Prostate gland (tissue), 2 donors: ENCODE results near the gene CLSTN1. TPM values are rescaled to one million over a fixed set of nuclear protein-coding genes. Genes with fewer than 3 reads are reported as not detected.
"Not testable (repeated sequence)": the region's sequence is repeated elsewhere in the genome, so short reads cannot be mapped to it uniquely, and the experiment has no call there.

Experiments used
- DNase-seq: peaks from one replicate; pipeline ENCODE4 v3.0.0-alpha.2; 2019; ENCODE audit warnings: low spot score
- H3K27ac ChIP-seq, 2 donors: fragments of 200-600 bp; sonication (generic); 2 replicates each; pipeline ENCODE4 v1.5.1; 2017 to 2019
- H3K27me3 ChIP-seq: fragments of 200-600 bp; sonication (generic); replicated peaks from 2 replicates; pipeline ENCODE4 v1.5.1; 2019; ENCODE audit not compliant: insufficient read depth
- H3K36me3 ChIP-seq, 2 donors: fragments of 200-600 bp; sonication (generic); 1 replicate in 1 of 2; 2 replicates in 1 of 2; pipeline versions ENCODE4 v1.5.1 to v1.8.1; 2017 to 2019
- H3K4me1 ChIP-seq: fragments of 200-600 bp; sonication (generic); replicated peaks from 2 replicates; pipeline ENCODE4 v1.5.1; 2019
- H3K4me3 ChIP-seq, 2 donors: fragments of 200-600 bp; sonication (generic); 2 replicates each; pipeline ENCODE4 v1.5.1; 2017 to 2019
- H3K9me3 ChIP-seq: fragments of 200-600 bp; sonication (generic); 2 replicates; pipeline ENCODE4 v1.5.1; 2017
- CTCF ChIP-seq, 4 experiments: fragments of 200-600 bp in 2 of 4; fragments of 450-650 bp in 2 of 4; sonication (generic) in 2 of 4; IDR thresholded peaks; 1 replicate in 3 of 4; 2 replicates in 1 of 4; pipeline ENCODE4 v1.5.1; 2016 to 2019; ENCODE audit warnings: antibody characterized with exemption in 4 of 4, mild to moderate bottlenecking in 2 of 4, moderate library complexity in 2 of 4
- POLR2A ChIP-seq: fragments of 450-650 bp; IDR thresholded peaks from one replicate; pipeline ENCODE4 v1.6.1; 2016; ENCODE audit warnings: antibody characterized with exemption, mild to moderate bottlenecking
- POLR2AphosphoS5 ChIP-seq: sonication (generic); formaldehyde crosslinking; IDR thresholded peaks from one replicate; pipeline ENCODE4 v1.6.1; 2017; ENCODE audit warnings: antibody characterized with exemption
- WGBS: methylation state at CpG from one replicate; pipeline ENCODE4 v1.1.5; 2018; 5-methylcytosine and 5-hydroxymethylcytosine counted together
- intact Hi-C: fragments of 100-400 bp; cut with DNase I; formaldehyde crosslinking; loops from one replicate; pipeline ENCODE4 v1.14.2; 2022
- total RNA-seq, 2 donors: library from RNA; depleted of rRNA; stranded (reverse); fragments of >200 nt; gene quantifications; one replicate each; pipeline ENCODE4 v1.1.0, GENCODE V29; 2016

Gene CLSTN1
- total RNA-seq, 2 donors from 2014 or later, result 133 to 230 TPM

GRCh38 chr1:9755441-9755995 is 68.2 kb downstream of the CLSTN1 start:
- Histone ChIP-seq H3K36me3 (no peaks in the 10 kb centered on the region), H3K27me3 (no peaks in the 10 kb centered on the region), H3K9me3 (no peaks in the 10 kb centered on the region), H3K4me1 (no peaks in the 10 kb centered on the region), H3K4me3 (no peak overlapping the region), H3K27ac (no peak overlapping the region)
- intact Hi-C loops, result no loop called here
- no peak for TF ChIP-seq POLR2AphosphoS5
- no peak for TF ChIP-seq CTCF (IDR thresholded peaks at IDR 0.05)
- TF ChIP-seq POLR2A, result no peak
- WGBS, result 34% methylated on average over 10 of the region's 10 CpGs
- DNase-seq, result no peak

DNA sequence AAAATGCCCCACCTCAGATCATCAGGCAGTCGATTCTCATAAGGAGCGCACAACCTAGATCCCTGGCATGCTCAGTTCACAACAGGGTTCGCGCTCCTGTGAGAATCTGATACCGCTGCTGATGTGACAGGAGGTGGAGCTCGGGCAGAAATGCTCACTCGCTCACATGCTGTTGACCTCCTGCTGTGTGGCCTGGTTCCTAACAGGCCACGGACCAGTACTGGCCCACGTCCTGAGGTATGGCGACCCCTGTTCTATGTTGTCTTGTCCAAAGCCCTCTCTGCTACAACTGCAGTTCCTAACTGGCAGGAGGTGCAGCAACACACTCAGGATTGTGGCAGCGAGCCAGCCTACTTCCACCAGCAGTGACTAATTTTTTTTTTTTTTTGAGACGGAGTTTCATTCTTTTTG is 70.6 kb downstream of the CLSTN1 start:
- WGBS, result 86% methylated on average over 12 of the region's 12 CpGs

DNA sequence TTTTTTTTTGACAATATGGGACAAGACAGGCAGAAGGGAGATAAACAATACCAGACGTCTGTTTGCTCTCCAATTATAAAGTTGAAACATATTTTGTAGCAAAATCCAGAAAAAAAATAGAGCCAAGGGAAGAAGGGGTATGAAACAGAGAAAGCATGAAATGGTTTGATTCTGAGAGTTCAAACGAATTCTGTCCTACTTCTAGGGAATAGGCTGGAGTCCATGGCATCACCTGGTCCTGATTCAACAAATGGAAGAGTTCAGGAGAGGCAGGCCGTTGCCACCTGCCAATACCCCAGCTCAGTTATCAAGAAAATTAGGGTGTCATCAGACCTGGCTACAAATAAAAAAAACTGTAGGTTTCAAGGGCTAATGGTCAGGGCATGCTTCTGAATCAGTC is 71.8 kb downstream of the CLSTN1 start:
- no peaks in the 10 kb centered on the region for H3K9me3 ChIP-seq
- 72% methylated on average over 3 of the region's 3 CpGs for WGBS
- no peak overlapping the region for H3K4me3 ChIP-seq
- peaks cover 3 to 6% of the 10 kb centered on the region in 2 donors for H3K36me3 ChIP-seq
- no peaks in the 10 kb centered on the region for H3K4me1 ChIP-seq
- H3K27me3 ChIP-seq, result no peaks in the 10 kb centered on the region
- TF ChIP-seq CTCF (IDR thresholded peaks at IDR 0.05) (no peak), POLR2AphosphoS5 (no peak), POLR2A (no peak)
- intact Hi-C loops, result no loop called here
- no peak overlapping the region for H3K27ac ChIP-seq
- DNase-seq, result no peak

More for the DNA sequence above, 70.6 kb downstream of the CLSTN1 start:
- Histone ChIP-seq H3K4me1 (no peaks in the 10 kb centered on the region), H3K27me3 (no peaks in the 10 kb centered on the region), H3K4me3 (no peak overlapping the region), H3K27ac (no peak overlapping the region), H3K36me3 (peaks cover 3 to 6% of the 10 kb centered on the region in 2 donors), H3K9me3 (no peaks in the 10 kb centered on the region)
- TF ChIP-seq POLR2A, result no peak
- no peak for TF ChIP-seq CTCF (IDR thresholded peaks at IDR 0.05)
- TF ChIP-seq POLR2AphosphoS5, result no peak
- no peak for DNase-seq
- intact Hi-C loops, result no loop called here

GRCh38 chr1:9749361-9749760 is 74.4 kb downstream of the CLSTN1 start:
- 95% methylated on average over 14 of the region's 14 CpGs for WGBS
- H3K36me3 ChIP-seq, result peaks cover 3 to 6% of the 10 kb centered on the region in 2 donors

DNA sequence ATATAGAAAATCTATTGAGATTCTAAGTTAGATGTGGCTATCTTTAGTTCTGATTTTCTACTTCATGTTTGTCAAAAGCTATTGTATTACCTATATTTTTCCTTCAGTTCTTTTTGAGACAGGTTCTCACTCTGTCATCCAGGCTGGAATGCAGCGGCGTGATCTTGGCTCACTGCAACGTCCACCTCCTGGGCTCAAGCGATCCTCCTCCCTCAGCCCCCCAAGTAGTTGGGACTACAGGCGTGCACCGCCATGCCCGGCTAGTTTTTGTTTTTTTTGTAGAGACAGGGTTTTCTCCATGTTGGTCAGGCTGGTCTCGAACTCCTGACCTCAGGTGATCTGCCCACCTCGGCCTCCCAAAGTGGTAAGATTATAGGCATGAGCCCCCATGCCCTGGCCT is 75.4 kb downstream of the CLSTN1 start:
- H3K27me3 ChIP-seq, DNase-seq, H3K27ac ChIP-seq, intact Hi-C loops, H3K9me3 ChIP-seq, H3K4me3 ChIP-seq, H3K4me1 ChIP-seq: not testable (repeated sequence)
- WGBS, result 91% methylated on average over 9 of the region's 9 CpGs
- peaks cover 3 to 16% of the 10 kb centered on the region in 2 donors for H3K36me3 ChIP-seq

More at GRCh38 chr1:9749361-9749760, 74.4 kb downstream of the CLSTN1 start:
- no peaks in the 10 kb centered on the region for H3K9me3 ChIP-seq
- TF ChIP-seq CTCF (IDR thresholded peaks at IDR 0.05) (no peak), POLR2AphosphoS5 (no peak), POLR2A (no peak)
- intact Hi-C loops, result no loop called here
- H3K27me3 ChIP-seq, result no peaks in the 10 kb centered on the region
- H3K27ac ChIP-seq, result no peak overlapping the region
- H3K4me1 ChIP-seq, result no peaks in the 10 kb centered on the region
- no peak overlapping the region for H3K4me3 ChIP-seq
- no peak for DNase-seq
